Mucosa of descending colon (tissue), 3 donors: ENCODE results near the gene NFKBIL1. TPM values are rescaled to one million over a fixed set of nuclear protein-coding genes. Genes with fewer than 3 reads are reported as not detected.
A peak's percentile ranks its signal among the peaks of the same experiment; 100 is the strongest.

Source experiments
- ATAC-seq: fragments of 200-7000 bp; cut with Tn5 transposase; one replicate; pipeline ENCODE4 v1.9.1; 2020; ENCODE audit warnings: mild to moderate bottlenecking, moderate library complexity
- DNase-seq, 3 donors: peaks; one replicate each; pipeline ENCODE4 v3.0.0-alpha.2; 2020
- H3K36me3 ChIP-seq: fragments of 200-600 bp; one replicate; pipeline ENCODE4 v1.8.0; 2021; ENCODE audit warnings: low read depth, mild to moderate bottlenecking
- H3K4me1 ChIP-seq: fragments of 200-600 bp; one replicate; pipeline ENCODE4 v1.8.0; 2021; ENCODE audit warnings: low read depth, mild to moderate bottlenecking
- H3K4me3 ChIP-seq: fragments of 200-600 bp; one replicate; pipeline ENCODE4 v1.8.0; 2021; ENCODE audit warnings: mild to moderate bottlenecking
- H3K9me3 ChIP-seq: fragments of 200-600 bp; one replicate; pipeline ENCODE4 v1.8.0; 2021; ENCODE audit warnings: mild to moderate bottlenecking
- intact Hi-C, 2 donors: fragments of 100-400 bp; cut with DNase I in 1 of 2; cut with micrococcal nuclease in 1 of 2; formaldehyde crosslinking; loops; one replicate each; pipeline versions ENCODE4 v1.11.0 to v1.11.1; 2022; cut with DNase I, micrococcal nuclease
- total RNA-seq, 3 donors: library from RNA; stranded (reverse); fragmentation: NEBNext Ultra II Directional in 2 of 3; extraction: Animal tissue kit (Norgen Biotek cat#: 25700) in 2 of 3; gene quantifications; one replicate each; pipeline versions ENCODE4 v1.2.1 to v1.2.4, GENCODE V29; 2021 to 2023
- TF ChIP-seq, protein P1 (sequence below): fragments of 200-600 bp; IDR thresholded peaks from one replicate; pipeline ENCODE4 v1.8.0; 2022; ENCODE audit warnings: antibody characterized with exemption, mild to moderate bottlenecking
- donor health status: DM: no; HTN: no; CAD: no; lungs with moderate emphysema.
- donor health status: DM: no; HTN: no; CAD: no.
- donor health status: DM: no; HTN: yes; CAD: no.

NFKBIL1 gene
- total RNA-seq, 3 donors from 2014 or later = 15.8 to 27.8 (median 18.3) TPM

DNA sequence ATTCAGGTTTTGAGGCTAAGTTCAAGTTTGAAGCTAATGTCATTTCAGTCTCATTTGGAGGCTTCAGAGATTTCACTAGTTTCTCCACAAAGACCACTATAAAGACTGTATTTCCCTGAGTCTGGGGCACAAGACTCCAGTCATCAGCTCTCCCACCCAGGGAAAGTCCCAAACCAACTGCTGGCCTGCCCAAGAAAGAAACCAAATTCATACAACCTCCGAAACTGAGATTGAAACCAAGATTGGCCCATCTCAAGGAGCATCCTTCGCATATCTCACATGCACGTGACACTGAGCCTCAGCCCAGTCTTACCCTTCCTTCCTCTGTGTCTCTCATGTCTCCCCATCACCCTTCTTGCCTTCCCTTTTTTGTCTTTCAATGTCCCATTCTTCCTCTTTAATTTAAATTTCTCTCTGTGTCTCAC is 21.1 kb downstream of the NFKBIL1 start:
- H3K4me1 ChIP-seq = peaks cover 3% of the 10 kb centered on the region
- H3K9me3 ChIP-seq = no peaks in the 10 kb centered on the region
- DNase-seq (peak in 1 of 3 donors; percentile 52), ATAC-seq (peak; percentile 72)
- TF ChIP-seq, protein P1, sequence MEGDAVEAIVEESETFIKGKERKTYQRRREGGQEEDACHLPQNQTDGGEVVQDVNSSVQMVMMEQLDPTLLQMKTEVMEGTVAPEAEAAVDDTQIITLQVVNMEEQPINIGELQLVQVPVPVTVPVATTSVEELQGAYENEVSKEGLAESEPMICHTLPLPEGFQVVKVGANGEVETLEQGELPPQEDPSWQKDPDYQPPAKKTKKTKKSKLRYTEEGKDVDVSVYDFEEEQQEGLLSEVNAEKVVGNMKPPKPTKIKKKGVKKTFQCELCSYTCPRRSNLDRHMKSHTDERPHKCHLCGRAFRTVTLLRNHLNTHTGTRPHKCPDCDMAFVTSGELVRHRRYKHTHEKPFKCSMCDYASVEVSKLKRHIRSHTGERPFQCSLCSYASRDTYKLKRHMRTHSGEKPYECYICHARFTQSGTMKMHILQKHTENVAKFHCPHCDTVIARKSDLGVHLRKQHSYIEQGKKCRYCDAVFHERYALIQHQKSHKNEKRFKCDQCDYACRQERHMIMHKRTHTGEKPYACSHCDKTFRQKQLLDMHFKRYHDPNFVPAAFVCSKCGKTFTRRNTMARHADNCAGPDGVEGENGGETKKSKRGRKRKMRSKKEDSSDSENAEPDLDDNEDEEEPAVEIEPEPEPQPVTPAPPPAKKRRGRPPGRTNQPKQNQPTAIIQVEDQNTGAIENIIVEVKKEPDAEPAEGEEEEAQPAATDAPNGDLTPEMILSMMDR = no peak
- intact Hi-C loops = no loop called here
- no peak overlapping the region for H3K4me3 ChIP-seq
- no peaks in the 10 kb centered on the region for H3K36me3 ChIP-seq

DNA sequence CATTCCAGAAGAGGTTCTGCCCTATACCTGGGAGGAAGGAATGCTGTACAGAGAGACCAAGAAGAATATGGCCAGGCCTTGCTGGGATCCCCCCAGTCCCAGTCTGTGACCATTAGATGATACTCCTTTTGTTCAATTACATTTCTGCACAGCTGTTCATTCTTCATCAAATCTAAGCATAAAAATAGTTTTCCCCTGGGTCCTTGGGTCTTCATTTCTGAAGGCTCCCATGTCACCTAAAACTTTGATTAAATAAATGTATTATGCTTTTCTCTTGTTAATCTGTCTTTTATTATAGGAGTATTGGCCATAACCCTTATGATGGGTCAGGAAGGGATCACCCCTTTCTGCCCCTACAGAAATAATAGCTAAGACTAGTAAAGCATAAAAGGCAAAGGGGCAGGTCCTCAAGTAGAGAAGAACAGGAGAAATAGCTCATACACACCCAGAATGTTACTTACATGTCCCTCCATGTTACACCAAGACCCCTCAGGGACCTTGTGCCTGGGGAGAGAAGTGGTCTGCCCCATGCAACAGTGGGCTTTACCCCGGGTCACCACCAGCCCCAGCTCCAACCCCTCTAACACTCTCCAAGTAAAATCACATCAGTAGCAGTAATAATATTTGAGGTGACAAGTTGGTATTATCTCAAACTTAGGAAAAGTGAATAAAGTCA is 22.6 kb downstream of the NFKBIL1 start:
- H3K36me3 ChIP-seq = no peaks in the 10 kb centered on the region
- TF ChIP-seq, protein P1 = no peak
- ATAC-seq (no peak), DNase-seq (no peak)
- H3K4me3 ChIP-seq = no peak overlapping the region
- intact Hi-C loops = no loop called here
- H3K4me1 ChIP-seq = peaks cover 3% of the 10 kb centered on the region
- H3K9me3 ChIP-seq = no peaks in the 10 kb centered on the region

DNA sequence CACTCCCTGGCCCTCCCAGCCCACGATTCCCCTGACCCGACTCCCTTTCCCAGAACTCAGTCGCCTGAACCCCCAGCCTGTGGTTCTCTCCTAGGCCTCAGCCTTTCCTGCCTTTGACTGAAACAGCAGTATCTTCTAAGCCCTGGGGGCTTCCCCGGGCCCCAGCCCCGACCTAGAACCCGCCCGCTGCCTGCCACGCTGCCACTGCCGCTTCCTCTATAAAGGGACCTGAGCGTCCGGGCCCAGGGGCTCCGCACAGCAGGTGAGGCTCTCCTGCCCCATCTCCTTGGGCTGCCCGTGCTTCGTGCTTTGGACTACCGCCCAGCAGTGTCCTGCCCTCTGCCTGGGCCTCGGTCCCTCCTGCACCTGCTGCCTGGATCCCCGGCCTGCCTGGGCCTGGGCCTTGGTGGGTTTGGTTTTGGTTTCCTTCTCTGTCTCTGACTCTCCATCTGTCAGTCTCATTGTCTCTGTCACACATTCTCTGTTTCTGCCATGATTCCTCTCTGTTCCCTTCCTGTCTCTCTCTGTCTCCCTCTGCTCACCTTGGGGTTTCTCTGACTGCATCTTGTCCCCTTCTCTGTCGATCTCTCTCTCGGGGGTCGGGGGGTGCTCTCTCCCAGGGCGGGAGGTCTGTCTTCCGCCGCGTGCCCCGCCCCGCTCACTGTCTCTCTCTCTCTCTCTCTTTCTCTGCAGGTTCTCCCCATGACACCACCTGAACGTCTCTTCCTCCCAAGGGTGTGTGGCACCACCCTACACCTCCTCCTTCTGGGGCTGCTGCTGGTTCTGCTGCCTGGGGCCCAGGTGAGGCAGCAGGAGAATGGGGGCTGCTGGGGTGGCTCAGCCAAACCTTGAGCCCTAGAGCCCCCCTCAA is 24.9 kb downstream of the NFKBIL1 start, which contains the start of gene LTA:
LTA (plus strand) TSS at position 249 of the 871 bp plus-strand sequence; CDS start at position 703, 454 bp downstream.
- ATAC-seq = peak; percentile 61
- Histone ChIP-seq H3K4me3 (no peak within 1 kb of the TSS), H3K36me3 (no peaks in the 10 kb centered on the region), H3K9me3 (no peaks in the 10 kb centered on the region), H3K4me1 (peaks cover 3% of the 10 kb centered on the region)
- intact Hi-C loops = no loop called here
- TF ChIP-seq, protein P1 = no peak
- DNase-seq = peak in 2 of 3 donors; percentile 42 to 75

DNA sequence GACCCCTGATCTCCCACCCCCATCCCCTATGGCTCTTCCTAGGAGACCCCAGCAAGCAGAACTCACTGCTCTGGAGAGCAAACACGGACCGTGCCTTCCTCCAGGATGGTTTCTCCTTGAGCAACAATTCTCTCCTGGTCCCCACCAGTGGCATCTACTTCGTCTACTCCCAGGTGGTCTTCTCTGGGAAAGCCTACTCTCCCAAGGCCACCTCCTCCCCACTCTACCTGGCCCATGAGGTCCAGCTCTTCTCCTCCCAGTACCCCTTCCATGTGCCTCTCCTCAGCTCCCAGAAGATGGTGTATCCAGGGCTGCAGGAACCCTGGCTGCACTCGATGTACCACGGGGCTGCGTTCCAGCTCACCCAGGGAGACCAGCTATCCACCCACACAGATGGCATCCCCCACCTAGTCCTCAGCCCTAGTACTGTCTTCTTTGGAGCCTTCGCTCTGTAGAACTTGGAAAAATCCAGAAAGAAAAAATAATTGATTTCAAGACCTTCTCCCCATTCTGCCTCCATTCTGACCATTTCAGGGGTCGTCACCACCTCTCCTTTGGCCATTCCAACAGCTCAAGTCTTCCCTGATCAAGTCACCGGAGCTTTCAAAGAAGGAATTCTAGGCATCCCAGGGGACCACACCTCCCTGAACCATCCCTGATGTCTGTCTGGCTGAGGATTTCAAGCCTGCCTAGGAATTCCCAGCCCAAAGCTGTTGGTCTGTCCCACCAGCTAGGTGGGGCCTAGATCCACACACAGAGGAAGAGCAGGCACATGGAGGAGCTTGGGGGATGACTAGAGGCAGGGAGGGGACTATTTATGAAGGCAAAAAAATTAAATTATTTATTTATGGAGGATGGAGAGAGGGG is 26.1 kb downstream of the NFKBIL1 start:
- Histone ChIP-seq H3K36me3 (no peaks in the 10 kb centered on the region), H3K4me3 (no peak overlapping the region), H3K4me1 (peaks cover 3% of the 10 kb centered on the region), H3K9me3 (no peaks in the 10 kb centered on the region)
- no peak for DNase-seq
- intact Hi-C loops = no loop called here
- TF ChIP-seq, protein P1 = no peak
- no peak for ATAC-seq
